ENCODE data around the gene WTAP. TPM values are rescaled to one million over a fixed set of nuclear protein-coding genes. Genes with fewer than 3 reads are reported as not detected.

WTAP gene
- total RNA-seq, 1 experiment from 2014 or later, result 138 TPM

GRCh38 chr6:159726255-159726917 is 920 bp upstream of the WTAP start:
- peaks cover 40% of the 10 kb centered on the region for H3K79me2 ChIP-seq (ENCODE audit: insufficient read depth, low read length)
- no peak overlapping the region for H4K91ac ChIP-seq (ENCODE audit: insufficient read length, low read depth, low read length)
- peak overlapping the region; percentile 3 for H4K5ac ChIP-seq (ENCODE audit: insufficient read length, low read depth, low read length)
- H2BK12ac ChIP-seq (ENCODE audit: insufficient read length, low read depth, low read length), result no peak overlapping the region
- DNase-seq, result no peak
- TF ChIP-seq, protein P1, sequence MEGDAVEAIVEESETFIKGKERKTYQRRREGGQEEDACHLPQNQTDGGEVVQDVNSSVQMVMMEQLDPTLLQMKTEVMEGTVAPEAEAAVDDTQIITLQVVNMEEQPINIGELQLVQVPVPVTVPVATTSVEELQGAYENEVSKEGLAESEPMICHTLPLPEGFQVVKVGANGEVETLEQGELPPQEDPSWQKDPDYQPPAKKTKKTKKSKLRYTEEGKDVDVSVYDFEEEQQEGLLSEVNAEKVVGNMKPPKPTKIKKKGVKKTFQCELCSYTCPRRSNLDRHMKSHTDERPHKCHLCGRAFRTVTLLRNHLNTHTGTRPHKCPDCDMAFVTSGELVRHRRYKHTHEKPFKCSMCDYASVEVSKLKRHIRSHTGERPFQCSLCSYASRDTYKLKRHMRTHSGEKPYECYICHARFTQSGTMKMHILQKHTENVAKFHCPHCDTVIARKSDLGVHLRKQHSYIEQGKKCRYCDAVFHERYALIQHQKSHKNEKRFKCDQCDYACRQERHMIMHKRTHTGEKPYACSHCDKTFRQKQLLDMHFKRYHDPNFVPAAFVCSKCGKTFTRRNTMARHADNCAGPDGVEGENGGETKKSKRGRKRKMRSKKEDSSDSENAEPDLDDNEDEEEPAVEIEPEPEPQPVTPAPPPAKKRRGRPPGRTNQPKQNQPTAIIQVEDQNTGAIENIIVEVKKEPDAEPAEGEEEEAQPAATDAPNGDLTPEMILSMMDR (conservative IDR thresholded peaks at IDR 0.05), result no peak
- H3K14ac ChIP-seq (ENCODE audit: insufficient read depth, low read length), result peak overlapping the region; percentile 90
- Mint-ChIP-seq H3K27me3 (ENCODE audit: low read depth) (no peaks in the 10 kb centered on the region; the same call in 1 of the 2 replicates), H3K36me3 (ENCODE audit: insufficient read depth in 1 of 3, low read depth in 3 of 3) (peaks cover 18 to 27% (median 20%) of the 10 kb centered on the region in 3 experiments), H3K4me1 (peaks cover 25 to 30% of the 10 kb centered on the region in 2 experiments), H3K4me3 (peak overlapping the region; percentile 97 to 98), H3K9me3 (no peaks in the 10 kb centered on the region; a peak in 2 of 5 replicates), H3K27ac (peak overlapping the region; percentile 99 to 100 (median 99))
- no peak overlapping the region for H2BK15ac ChIP-seq (ENCODE audit: low read depth, low read length)
- H3K27ac ChIP-seq (ENCODE audit: insufficient read length, low read depth, low read length), result peak overlapping the region; percentile 44
- no peak overlapping the region; the same call in 1 of the 2 replicates for H3K4ac ChIP-seq (ENCODE audit: low read depth, low read length)
- H3K79me1 ChIP-seq (ENCODE audit: insufficient read depth, low read depth, low read length, poor library complexity, severe bottlenecking), result no peaks in the 10 kb centered on the region
- H3T11ph ChIP-seq (ENCODE audit: low read length), result peak overlapping the region; percentile 24
- H2BK120ac ChIP-seq (ENCODE audit: low read depth, low read length, poor library complexity, severe bottlenecking), result peak overlapping the region; percentile 84
- no peaks in the 10 kb centered on the region for H3K9me3 ChIP-seq (ENCODE audit: control insufficient read depth, low read depth, low read length)
- no peaks in the 10 kb centered on the region for H4K20me1 ChIP-seq (ENCODE audit: control insufficient read depth, insufficient read depth, insufficient read length)
- no peak overlapping the region for H3K56ac ChIP-seq (ENCODE audit: insufficient read length, low read depth, low read length)
- H3K9ac ChIP-seq (ENCODE audit: extremely low read depth, insufficient read length, low read length), result peak overlapping the region; percentile 84
- H2AFZ ChIP-seq (ENCODE audit: low read length), result no peak overlapping the region
- no CpG with 5 or more reads among the region's 30 CpGs for WGBS (ENCODE audit: extremely low coverage, insufficient read length, low lambda C conversion rate)
- peak overlapping the region; percentile 12 for H2BK20ac ChIP-seq (ENCODE audit: low read depth, low read length, poor library complexity, severe bottlenecking)
- H2AK5ac ChIP-seq (ENCODE audit: insufficient read length, low read length), result no peak overlapping the region
- H2BK5ac ChIP-seq (ENCODE audit: insufficient read length, low read length), result no peak overlapping the region
- H3K4me1 ChIP-seq (ENCODE audit: insufficient read depth, low read length), result no peaks in the 10 kb centered on the region
- peak overlapping the region; percentile 90 for H3K18ac ChIP-seq (ENCODE audit: insufficient read length, low read depth, low read length)
- H3K23ac ChIP-seq (ENCODE audit: insufficient read length, low read depth, low read length), result peak overlapping the region; percentile 24
- peaks cover 3% of the 10 kb centered on the region for H3K23me2 ChIP-seq (ENCODE audit: insufficient read length, low read depth, low read length, poor library complexity, severe bottlenecking)
- no peaks in the 10 kb centered on the region for H3K27me3 ChIP-seq (ENCODE audit: insufficient read depth, low read length)
- H3K4me2 ChIP-seq (ENCODE audit: insufficient read depth, insufficient read length, low read length), result peak overlapping the region; percentile 78
- H4K8ac ChIP-seq (replicated peaks; ENCODE audit: insufficient read length, low read depth, low read length), result no peak overlapping the region

Measured in H9 (cell line).